ENCODE data around the gene RGP1. TPM values are rescaled to one million over a fixed set of nuclear protein-coding genes. Genes with fewer than 3 reads are reported as not detected.
A peak's percentile ranks its signal among the peaks of the same experiment; 100 is the strongest.

RGP1 gene
- total and polyA plus RNA-seq, 10 donors = 2.2 to 29.2 (median 21.2) TPM

GRCh38 chr9:35789541-35789940 lies 40.5 kb downstream of the RGP1 start:
- WGBS, 5 donors = 90 to 96% (median 93%) methylated on average over 2 of the region's 2 CpGs
- Histone ChIP-seq H3K4me1 (peaks cover 7 to 22% (median 14%) of the 10 kb centered on the region in 6 donors), H3K4me3 (no peak overlapping the region), H3K9me3 (no peaks in the 10 kb centered on the region), H3K36me3 (peaks cover 0 to 37% (median 3%) of the 10 kb centered on the region in 6 donors), H3K27me3 (replicated peaks in 1 of 7) (peaks cover 0 to 12% (median 0%) of the 10 kb centered on the region in 7 donors), H3K27ac (no peak overlapping the region)
- TF ChIP-seq CTCF (IDR thresholded peaks at IDR 0.05 in 8 of 11, conservative IDR thresholded peaks at IDR 0.05 in 3 of 11) (no peak), POLR2AphosphoS5 (IDR thresholded peaks at IDR 0.05) (no peak), POLR2A (IDR thresholded peaks at IDR 0.05) (no peak)
- no peak for DNase-seq
- intact Hi-C loops (cut with DNase I; ENCODE audit: low total_unique reads) = no loop called here

- Histone ChIP-seq H3K27ac (no peak overlapping the region), H3K36me3 (peaks cover 0 to 37% (median 3%) of the 10 kb centered on the region in 6 donors), H3K9me3 (no peaks in the 10 kb centered on the region), H3K4me1 (peaks cover 7 to 22% (median 14%) of the 10 kb centered on the region in 6 donors), H3K27me3 (replicated peaks in 1 of 7) (peaks cover 0 to 12% (median 0%) of the 10 kb centered on the region in 7 donors), H3K4me3 (no peak overlapping the region)
- 33 to 50% (median 44%) methylated on average over 4 of the region's 4 CpGs for WGBS, 5 donors
- intact Hi-C loops (cut with DNase I; ENCODE audit: low total_unique reads) = loop anchor here (2.0 kb wide), 1 partner anchor 93 kb away; no protein-coding TSS in a partner anchor
- DNase-seq = no peak
- TF ChIP-seq CTCF (IDR thresholded peaks at IDR 0.05 in 8 of 11, conservative IDR thresholded peaks at IDR 0.05 in 3 of 11) (no peak), POLR2A (IDR thresholded peaks at IDR 0.05) (no peak), POLR2AphosphoS5 (IDR thresholded peaks at IDR 0.05) (no peak)
Observed at GRCh38 chr9:35790025-35790384, 40.9 kb downstream of the RGP1 start.

- H3K4me1 ChIP-seq = peaks cover 7 to 22% (median 14%) of the 10 kb centered on the region in 6 donors
- WGBS, 5 donors = 51 to 66% (median 56%) methylated on average over 37 of the region's 37 CpGs
- H3K27ac ChIP-seq = peak overlapping the region in 5 of 8 donors; percentile 25 to 60 (median 34)
- peak overlapping the region in 3 of 8 donors; percentile 32 to 62 (median 44) for H3K4me3 ChIP-seq
- intact Hi-C loops (cut with DNase I; ENCODE audit: low total_unique reads) = loop anchor here (2.0 kb wide), 1 partner anchor 92 kb away; no protein-coding TSS in a partner anchor
- TF ChIP-seq CTCF (IDR thresholded peaks at IDR 0.05 in 8 of 11, conservative IDR thresholded peaks at IDR 0.05 in 3 of 11) (peak; percentile 65 to 95 (median 82)), POLR2A (IDR thresholded peaks at IDR 0.05) (no peak), POLR2AphosphoS5 (IDR thresholded peaks at IDR 0.05) (peak in 1 of 3 donors; percentile 13)
- peaks cover 0 to 12% (median 0%) of the 10 kb centered on the region in 7 donors for H3K27me3 ChIP-seq (replicated peaks in 1 of 7)
- DNase-seq = no peak
- no peaks in the 10 kb centered on the region for H3K9me3 ChIP-seq
- peaks cover 0 to 35% (median 3%) of the 10 kb centered on the region in 6 donors for H3K36me3 ChIP-seq
Observed at GRCh38 chr9:35790385-35791296, 41.6 kb downstream of the RGP1 start.
